A549 (cell line): ENCODE results near the gene SLC22A7.

Experiments used
- CHD2 ChIP-seq: fragments of 150-350 bp; IDR thresholded peaks from 2 replicates; pipeline ENCODE4 v1.6.1; 2014; ENCODE audit warnings: low read length; ENCODE audit not compliant: partially characterized antibody
- EP300 ChIP-seq, 2 experiments: fragments of >200 bp; sonication (Bioruptor Twin); formaldehyde crosslinking; IDR thresholded peaks; 2 replicates in 1 of 2; 3 replicates in 1 of 2; pipeline ENCODE4 v1.6.1; 2016 to 2017
- ESRRA ChIP-seq: fragments of 150-350 bp; IDR thresholded peaks from 2 replicates; pipeline ENCODE4 v1.6.1; 2014; ENCODE audit warnings: mild to moderate bottlenecking, low read length, borderline replicate concordance
- MYC ChIP-seq: IDR thresholded peaks from 2 replicates; pipeline ENCODE4 v1.6.1; 2012; ENCODE audit warnings: mild to moderate bottlenecking, inconsistent platforms, low read length, improper control_type of control experiment, borderline replicate concordance
- POLR2A ChIP-seq: IDR thresholded peaks from 2 replicates; pipeline ENCODE4 v1.6.1; 2012; ENCODE audit warnings: mild to moderate bottlenecking, low read length
- REST ChIP-seq: fragments of 200-600 bp; sonication (generic); IDR thresholded peaks from 2 replicates; pipeline ENCODE4 v1.6.1; 2016; ENCODE audit warnings: antibody characterized with exemption, mild to moderate bottlenecking, moderate library complexity
- TF ChIP-seq, protein P1 (sequence below): fragments of >200 bp; sonication (Bioruptor Twin); formaldehyde crosslinking; IDR thresholded peaks from 3 replicates; pipeline ENCODE4 v1.5.1; 2016

GRCh38 chr6:43282636-43283513 lies 15.2 kb upstream of the SLC22A7 start:
- TF ChIP-seq EP300 (IDR thresholded peaks at IDR 0.05) (no peak), POLR2A (no peak), ESRRA (no peak), REST (no peak), CHD2 (no peak), MYC (no peak)
- TF ChIP-seq, protein P1, sequence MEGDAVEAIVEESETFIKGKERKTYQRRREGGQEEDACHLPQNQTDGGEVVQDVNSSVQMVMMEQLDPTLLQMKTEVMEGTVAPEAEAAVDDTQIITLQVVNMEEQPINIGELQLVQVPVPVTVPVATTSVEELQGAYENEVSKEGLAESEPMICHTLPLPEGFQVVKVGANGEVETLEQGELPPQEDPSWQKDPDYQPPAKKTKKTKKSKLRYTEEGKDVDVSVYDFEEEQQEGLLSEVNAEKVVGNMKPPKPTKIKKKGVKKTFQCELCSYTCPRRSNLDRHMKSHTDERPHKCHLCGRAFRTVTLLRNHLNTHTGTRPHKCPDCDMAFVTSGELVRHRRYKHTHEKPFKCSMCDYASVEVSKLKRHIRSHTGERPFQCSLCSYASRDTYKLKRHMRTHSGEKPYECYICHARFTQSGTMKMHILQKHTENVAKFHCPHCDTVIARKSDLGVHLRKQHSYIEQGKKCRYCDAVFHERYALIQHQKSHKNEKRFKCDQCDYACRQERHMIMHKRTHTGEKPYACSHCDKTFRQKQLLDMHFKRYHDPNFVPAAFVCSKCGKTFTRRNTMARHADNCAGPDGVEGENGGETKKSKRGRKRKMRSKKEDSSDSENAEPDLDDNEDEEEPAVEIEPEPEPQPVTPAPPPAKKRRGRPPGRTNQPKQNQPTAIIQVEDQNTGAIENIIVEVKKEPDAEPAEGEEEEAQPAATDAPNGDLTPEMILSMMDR: no peak
